ENCODE data around the gene PTPN5.
A peak's percentile ranks its signal among the peaks of the same experiment; 100 is the strongest.
"Not testable (repeated sequence)": the region's sequence is repeated elsewhere in the genome, so short reads cannot be mapped to it uniquely, and the experiment has no call there.

Gene PTPN5

DNA sequence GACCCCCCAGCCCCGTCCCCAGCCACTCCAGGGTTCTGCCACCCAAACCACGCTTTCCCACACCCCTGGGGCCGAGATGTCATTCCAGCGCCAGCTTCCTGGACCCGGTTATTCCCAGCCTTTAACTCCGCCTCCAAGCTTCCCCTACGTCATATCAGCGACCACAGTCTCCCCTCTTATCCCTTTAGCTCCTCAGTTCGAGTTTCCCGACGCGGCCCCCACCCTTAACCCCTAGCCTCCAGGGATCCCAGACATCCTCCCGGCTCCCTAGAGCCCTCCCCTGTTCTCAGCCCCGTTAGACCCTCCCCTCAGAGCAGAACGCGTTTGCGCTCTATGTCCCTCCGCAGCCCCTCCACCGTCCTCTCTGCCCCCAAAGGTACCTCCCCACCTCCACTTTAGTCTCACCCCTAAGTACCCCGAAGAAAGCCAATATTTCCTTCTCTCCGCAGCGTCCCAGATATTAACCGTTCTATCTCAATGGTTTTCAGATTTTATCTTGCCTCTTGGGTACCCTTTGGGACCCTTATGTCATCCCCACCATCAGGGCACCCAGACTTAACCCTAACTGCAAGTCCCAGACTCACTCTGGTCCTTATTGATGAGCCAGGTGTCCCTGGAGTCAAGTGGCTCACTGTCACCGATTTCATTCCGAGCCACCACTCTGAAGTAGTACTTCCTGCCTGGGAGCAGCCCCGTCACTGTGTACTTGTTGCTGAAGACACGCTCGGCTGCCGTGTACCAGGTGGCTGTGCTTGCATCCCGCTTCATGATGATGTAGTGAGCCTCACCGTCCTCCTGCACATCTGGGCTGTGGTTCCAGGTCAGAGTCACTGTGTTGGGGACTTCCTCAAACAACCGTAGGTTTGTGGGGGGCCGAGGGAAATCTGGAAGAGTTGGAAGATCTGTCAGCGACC, 85.0 kb downstream of the PTPN5 start:
- peak; percentile 47 for DNase-seq

- peak; percentile 28 for DNase-seq
Measured at GRCh38 chr11:18705651-18706281, 85.8 kb downstream of the PTPN5 start.

DNA sequence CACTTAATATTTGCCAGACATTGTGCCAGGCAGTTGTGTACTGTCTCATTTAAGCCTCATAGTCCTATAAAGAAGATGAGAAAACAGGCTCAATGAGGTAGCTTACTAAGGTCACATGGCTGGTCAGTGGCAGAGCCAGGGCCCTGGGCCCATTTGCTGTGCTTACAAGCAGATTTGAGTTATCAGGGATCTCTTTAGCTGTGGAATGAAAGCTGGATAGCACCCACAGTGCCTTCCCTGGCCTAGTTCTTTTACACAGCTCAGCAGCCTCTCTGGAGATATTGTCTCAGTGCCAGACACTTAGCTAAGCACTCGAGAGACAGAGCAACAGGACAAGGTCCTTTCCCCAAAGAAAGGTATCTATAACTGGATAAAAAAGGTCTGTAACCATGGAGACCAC, 86.9 kb downstream of the PTPN5 start:
- DNase-seq = no peak

DNA sequence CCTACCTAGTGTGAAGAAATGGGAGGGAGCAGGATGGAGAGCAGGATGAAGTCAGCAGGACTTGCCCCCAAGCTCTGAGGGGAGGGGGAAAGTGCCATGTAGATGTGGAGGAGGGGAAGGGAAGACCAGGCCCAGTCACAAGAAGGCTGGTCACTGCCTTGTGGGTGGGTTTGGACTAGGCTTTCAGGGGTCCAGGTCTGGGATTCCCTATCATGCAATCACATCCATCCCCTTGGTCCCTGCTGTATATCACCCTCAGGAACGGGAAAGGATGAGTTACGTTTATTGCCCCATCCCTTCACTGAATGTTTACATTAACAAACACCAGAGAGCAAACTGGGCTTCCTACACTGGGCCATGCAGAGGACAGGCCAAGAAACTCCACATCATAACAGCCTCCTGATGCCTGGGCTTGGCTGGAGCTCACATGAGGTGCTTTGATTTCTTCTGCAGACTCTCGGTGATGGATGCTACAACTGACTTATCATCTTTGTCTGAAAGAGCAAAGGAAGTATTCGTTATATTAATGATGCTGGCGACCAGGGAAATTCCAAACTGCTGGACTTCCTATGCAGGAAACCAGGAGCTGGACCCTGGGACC, 87.5 kb downstream of the PTPN5 start:
- DNase-seq = no peak

DNA sequence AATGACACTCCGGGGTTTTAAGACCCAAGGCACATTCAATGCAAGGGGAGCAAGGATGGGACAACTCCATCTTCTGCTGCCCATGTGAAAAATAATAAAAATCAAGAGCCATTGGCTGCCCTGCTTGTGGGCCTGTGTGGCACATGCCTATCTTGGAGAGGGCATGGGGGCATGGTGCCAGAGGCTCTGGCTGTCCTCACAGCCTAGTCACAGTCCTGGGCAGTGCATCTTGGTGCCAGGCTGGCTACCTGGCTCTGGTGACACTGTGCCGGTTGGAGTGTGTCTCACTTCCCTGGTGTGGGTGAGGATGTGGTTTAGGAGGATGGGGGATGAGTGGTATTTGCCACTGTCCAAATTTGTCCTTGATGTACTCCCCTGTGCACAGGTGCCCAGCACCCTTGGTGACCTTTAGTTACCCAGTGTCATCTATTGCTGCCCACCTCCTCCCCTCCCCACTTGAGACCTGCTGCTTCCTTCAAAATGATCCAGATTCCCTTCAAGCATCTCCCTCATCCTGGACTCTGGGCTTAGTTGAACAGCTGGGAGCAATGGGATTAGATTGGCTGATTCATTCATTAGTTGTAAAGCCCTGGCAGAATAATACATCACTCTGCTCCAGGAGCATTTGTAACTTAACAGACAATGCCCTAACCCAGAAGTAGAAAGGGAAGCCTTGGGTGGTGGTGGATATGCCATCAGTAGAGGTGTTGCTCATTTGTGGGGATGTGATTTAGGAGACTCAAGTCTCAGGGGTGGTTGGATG, 88.4 kb downstream of the PTPN5 start:
- DNase-seq = no peak

DNA sequence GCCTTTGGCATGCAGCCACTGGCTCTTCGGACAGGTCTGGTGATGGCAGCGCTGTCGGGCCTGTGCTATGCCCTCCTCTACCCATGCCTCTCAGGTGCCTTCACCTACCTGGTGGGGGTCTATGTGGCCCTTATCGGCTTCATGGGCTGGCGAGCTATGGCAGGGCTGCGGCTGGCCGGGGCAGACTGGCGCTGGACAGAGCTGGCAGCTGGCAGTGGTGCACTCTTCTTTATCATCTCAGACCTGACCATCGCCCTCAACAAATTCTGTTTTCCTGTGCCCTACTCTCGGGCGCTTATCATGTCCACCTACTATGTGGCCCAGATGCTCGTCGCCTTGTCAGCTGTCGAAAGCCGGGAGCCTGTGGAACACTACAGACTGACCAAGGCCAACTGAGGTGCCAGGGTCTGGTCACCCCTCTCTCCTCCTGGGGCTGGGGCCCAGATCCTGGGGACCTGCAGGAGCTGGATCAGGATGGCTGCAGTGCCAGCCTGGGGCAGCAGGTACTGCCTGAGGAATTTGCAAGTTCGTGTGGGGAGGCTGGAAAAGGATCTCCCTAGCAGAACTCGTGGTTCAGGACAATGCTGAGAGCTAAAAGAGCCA, 89.9 kb downstream of the PTPN5 start:
- DNase-seq = no peak

- DNase-seq = no peak
Measured at GRCh38 chr11:18700872-18701271, 90.7 kb downstream of the PTPN5 start.

DNA sequence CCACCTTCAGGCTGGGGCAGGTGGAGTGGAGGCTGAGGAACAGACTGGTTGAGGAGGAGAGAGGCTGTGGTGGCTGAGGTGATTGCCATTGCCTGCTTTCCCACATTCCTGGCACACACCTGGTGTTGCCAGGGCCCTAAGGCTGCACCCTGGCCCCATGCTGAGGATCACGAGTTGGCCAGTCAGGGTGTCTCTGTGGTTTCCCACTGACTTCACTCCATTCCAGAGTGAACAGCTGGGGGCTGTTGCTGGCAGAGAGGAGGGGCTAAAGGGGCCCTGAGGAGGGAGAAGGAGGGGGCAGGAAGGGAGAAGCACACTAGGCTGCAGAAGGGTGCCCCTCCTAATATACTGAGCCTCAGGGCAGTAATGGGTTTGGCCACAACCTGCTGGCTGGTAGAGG, 91.2 kb downstream of the PTPN5 start:
- DNase-seq = no peak

- no peak for DNase-seq
Measured at GRCh38 chr11:18699848-18700261, 91.7 kb downstream of the PTPN5 start.

- DNase-seq = no peak
Measured at GRCh38 chr11:18699269-18699596, 92.4 kb downstream of the PTPN5 start.

- peak; percentile 91 for DNase-seq
Measured at GRCh38 chr11:18698341-18699268, 93.0 kb downstream of the PTPN5 start, which contains the start of gene TMEM86A. TMEM86A (plus strand) TSS chr11:18698779; CDS start chr11:18698887, 108 bp downstream.

DNA sequence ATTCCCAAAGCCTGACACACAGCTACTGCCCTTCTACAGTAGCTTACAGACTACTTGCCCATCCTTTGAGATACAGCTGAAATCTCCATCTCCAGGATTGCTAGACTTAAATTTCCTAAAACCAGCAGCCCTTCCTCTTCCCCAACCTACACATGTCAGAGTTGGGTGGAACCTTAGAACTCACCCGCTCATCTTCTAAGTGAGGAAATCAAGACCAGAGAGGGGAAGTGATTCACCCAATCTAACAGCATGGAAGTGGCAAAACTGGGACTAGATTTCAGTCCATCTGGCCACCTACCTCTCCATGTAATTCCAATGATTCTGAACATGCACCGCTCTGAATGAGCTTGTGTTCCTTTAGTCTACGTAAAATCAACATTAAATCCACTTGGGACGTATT, 94.0 kb downstream of the PTPN5 start:
- DNase-seq = no peak

GRCh38 chr11:18696638-18697225, 94.9 kb downstream of the PTPN5 start:
- no peak for DNase-seq

GRCh38 chr11:18692941-18693760, 98.4 kb downstream of the PTPN5 start:
- no peak for DNase-seq

- not testable (repeated sequence) for DNase-seq
Measured at GRCh38 chr11:18691467-18692140, 100.0 kb downstream of the PTPN5 start.

GRCh38 chr11:18684267-18684666, 107.3 kb downstream of the PTPN5 start:
- no peak for DNase-seq

- no peak for DNase-seq
Measured at GRCh38 chr11:18682466-18682865, 109.1 kb downstream of the PTPN5 start.

- DNase-seq = not testable (repeated sequence)
Measured at GRCh38 chr11:18681949-18682348, 109.6 kb downstream of the PTPN5 start.

Measured in activated naive CD4-positive, alpha-beta T cell treated with Interleukin-2 at 50 U/mL for 16 hours (primary cell).